ENCODE results near the gene ATP13A5. TPM values are rescaled to one million over a fixed set of nuclear protein-coding genes. Genes with fewer than 3 reads are reported as not detected.

The ATP13A5 gene
- total and polyA plus RNA-seq, 11 donors: not detected

DNA sequence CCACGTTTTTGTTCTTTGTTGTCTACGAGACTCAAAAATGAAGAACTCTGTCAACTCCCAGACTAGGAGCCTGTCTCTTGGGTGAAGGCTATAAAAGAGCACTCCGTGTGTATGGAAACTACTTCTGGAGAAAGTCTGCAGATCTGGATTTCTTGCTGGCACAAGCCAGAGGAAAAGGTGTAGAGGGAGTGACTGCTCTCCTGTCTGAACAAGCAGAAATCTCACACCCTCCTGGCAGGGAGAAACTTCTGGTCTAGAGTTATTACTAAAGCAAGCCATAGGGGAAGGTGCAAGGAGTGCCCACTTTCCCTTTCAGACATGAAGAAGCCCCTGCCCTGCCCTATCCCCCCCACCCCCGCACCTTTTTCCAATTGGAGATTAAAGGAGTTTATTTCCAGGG lies 128.1 kb downstream of the ATP13A5 start:
- DNase-seq: no peak
- no peak for TF ChIP-seq POLR2A (IDR thresholded peaks at IDR 0.05)
- TF ChIP-seq, protein P1, sequence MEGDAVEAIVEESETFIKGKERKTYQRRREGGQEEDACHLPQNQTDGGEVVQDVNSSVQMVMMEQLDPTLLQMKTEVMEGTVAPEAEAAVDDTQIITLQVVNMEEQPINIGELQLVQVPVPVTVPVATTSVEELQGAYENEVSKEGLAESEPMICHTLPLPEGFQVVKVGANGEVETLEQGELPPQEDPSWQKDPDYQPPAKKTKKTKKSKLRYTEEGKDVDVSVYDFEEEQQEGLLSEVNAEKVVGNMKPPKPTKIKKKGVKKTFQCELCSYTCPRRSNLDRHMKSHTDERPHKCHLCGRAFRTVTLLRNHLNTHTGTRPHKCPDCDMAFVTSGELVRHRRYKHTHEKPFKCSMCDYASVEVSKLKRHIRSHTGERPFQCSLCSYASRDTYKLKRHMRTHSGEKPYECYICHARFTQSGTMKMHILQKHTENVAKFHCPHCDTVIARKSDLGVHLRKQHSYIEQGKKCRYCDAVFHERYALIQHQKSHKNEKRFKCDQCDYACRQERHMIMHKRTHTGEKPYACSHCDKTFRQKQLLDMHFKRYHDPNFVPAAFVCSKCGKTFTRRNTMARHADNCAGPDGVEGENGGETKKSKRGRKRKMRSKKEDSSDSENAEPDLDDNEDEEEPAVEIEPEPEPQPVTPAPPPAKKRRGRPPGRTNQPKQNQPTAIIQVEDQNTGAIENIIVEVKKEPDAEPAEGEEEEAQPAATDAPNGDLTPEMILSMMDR (IDR thresholded peaks at IDR 0.05): no peak
- H3K27me3 ChIP-seq: no peaks in the 10 kb centered on the region
- H3K9me3 ChIP-seq: peaks cover 0 to 41% (median 27%) of the 10 kb centered on the region in 12 donors
- no peaks in the 10 kb centered on the region for H3K36me3 ChIP-seq
- no peak overlapping the region for H3K27ac ChIP-seq
- H3K4me3 ChIP-seq: no peak overlapping the region
- no peaks in the 10 kb centered on the region for H3K4me1 ChIP-seq
- intact Hi-C loops (cut with DNase I): no loop called here
- ATAC-seq: no peak
- 88 to 97% (median 91%) methylated on average over 4 of the region's 4 CpGs for WGBS, 4 donors

DNA sequence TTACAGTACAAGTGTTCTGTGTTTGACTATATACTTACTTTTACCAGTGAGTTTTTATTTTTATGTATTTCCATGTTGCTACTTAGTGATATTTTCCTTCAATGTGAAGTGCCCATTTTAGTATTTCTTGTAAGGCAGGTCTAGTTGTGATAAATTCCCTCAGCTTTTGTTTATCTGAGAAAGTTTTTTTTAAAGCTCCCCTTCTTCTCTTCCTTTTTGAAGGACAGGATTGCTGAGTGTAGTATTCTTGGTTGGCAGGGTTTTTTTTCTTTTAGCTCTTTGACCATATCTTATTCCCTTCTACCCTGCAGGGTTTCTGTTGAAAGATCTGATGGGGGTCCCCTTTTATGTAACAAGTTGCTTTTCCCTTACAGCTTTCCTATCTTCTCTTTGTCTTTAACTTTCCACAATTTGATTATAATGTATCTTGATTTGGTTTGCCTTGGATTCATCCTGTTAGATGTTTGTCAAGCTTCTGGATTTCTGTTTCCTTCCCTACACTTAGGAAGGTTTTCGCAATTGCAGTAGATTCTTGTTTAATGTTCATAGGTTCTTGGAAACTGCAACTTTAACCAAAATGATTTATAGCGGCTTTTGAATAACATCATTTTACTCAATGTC lies 129.6 kb downstream of the ATP13A5 start:
- TF ChIP-seq, protein P1 (IDR thresholded peaks at IDR 0.05): no peak
- TF ChIP-seq POLR2A (IDR thresholded peaks at IDR 0.05): no peak
- Histone ChIP-seq H3K4me1 (no peaks in the 10 kb centered on the region), H3K36me3 (no peaks in the 10 kb centered on the region), H3K9me3 (peaks cover 0 to 41% (median 27%) of the 10 kb centered on the region in 12 donors), H3K27me3 (no peaks in the 10 kb centered on the region), H3K27ac (no peak overlapping the region), H3K4me3 (no peak overlapping the region)
- no peak for DNase-seq
- 49 to 99% (median 96%) methylated on average over 2 of the region's 2 CpGs for WGBS, 4 donors
- intact Hi-C loops (cut with DNase I): no loop called here
- ATAC-seq: no peak

DNA sequence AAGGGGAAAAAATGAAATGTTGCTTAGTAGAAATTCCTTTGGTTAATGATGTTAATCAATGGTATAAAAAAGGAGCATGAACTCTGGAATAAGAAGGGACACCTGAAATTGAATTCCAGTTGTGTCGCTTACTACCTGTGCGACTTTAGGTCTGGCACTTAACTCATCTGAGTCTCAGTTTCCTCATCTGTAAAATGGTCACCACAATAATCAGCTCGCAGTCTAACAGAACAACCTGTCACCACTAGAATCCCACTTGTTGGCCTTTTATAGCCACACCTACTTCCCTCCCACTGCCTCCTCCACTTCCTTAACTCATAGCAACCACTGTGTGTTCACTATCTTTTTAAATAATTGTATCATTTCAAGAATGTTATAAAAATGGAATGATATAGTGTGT lies 135.0 kb downstream of the ATP13A5 start:
- TF ChIP-seq, protein P1 (IDR thresholded peaks at IDR 0.05): no peak
- TF ChIP-seq POLR2A (IDR thresholded peaks at IDR 0.05): no peak
- H3K9me3 ChIP-seq: peaks cover 0 to 21% (median 10%) of the 10 kb centered on the region in 12 donors
- peaks cover 0 to 13% (median 4%) of the 10 kb centered on the region in 12 donors for H3K4me1 ChIP-seq
- no peaks in the 10 kb centered on the region for H3K36me3 ChIP-seq
- 88 to 90% (median 89%) methylated on average over 3 of the region's 3 CpGs for whole genome bisulfite sequencing, 4 donors
- no peak overlapping the region for H3K4me3 ChIP-seq
- no peak overlapping the region for H3K27ac ChIP-seq
- ATAC-seq (no peak), DNase-seq (no peak)
- intact Hi-C loops (cut with DNase I): no loop called here
- H3K27me3 ChIP-seq: peaks cover 0 to 22% (median 0%) of the 10 kb centered on the region in 9 donors

DNA sequence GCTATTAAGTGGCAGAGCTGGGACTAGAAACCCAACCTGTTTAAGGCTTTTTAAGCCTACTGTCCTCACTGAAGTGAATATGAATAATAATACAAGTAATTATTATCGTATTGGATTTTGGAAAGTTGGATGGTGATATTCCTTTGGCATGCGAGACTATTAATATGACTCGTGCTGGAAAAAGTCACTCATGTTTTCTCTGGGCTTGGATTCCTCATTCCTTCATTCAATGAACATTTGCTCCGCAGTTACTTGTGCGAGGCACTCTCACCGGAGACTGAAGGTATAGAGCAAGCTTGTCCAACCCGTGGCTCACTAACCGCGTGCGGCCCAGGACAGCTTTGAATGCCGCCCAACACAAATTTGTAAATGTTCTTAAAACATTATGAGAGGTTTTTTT lies 136.8 kb downstream of the ATP13A5 start:
- Histone ChIP-seq H3K4me1 (peaks cover 0 to 13% (median 4%) of the 10 kb centered on the region in 12 donors), H3K36me3 (no peaks in the 10 kb centered on the region), H3K27ac (peak overlapping the region in 10 of 12 donors; percentile 63 to 92 (median 84)), H3K4me3 (peak overlapping the region; percentile 25 to 65 (median 55)), H3K9me3 (peaks cover 0 to 2% (median 0%) of the 10 kb centered on the region in 12 donors), H3K27me3 (peaks cover 0 to 22% (median 0%) of the 10 kb centered on the region in 9 donors)
- no peak for TF ChIP-seq POLR2A (IDR thresholded peaks at IDR 0.05)
- TF ChIP-seq, protein P1 (IDR thresholded peaks at IDR 0.05): no peak
- WGBS, 4 donors: 77 to 81% (median 79%) methylated on average over 11 of the region's 11 CpGs
- intact Hi-C loops (cut with DNase I): no loop called here
- no peak for ATAC-seq
- DNase-seq: no peak
